HFF-Myc (cell line): Measurements from ENCODE around the gene RERE.

Experiments used
- DNase-seq: peaks from one replicate; pipeline ENCODE4 v3.0.0-alpha.2; 2011; ENCODE audit warnings: low read depth; ENCODE audit errors: extremely low read depth
- H3K4me3 ChIP-seq: replicated peaks from 2 replicates; pipeline ENCODE4 v1.5.1; 2011; ENCODE audit warnings: low read depth, mild to moderate bottlenecking, control low read depth, low read length
- CTCF ChIP-seq: IDR thresholded peaks from 2 replicates; pipeline ENCODE4 v1.5.1; 2012; ENCODE audit warnings: mild to moderate bottlenecking, low read depth, low read length, control low read depth; ENCODE audit errors: missing control alignments

The RERE gene

GRCh38 chr1:8328271-8328670 is 489.2 kb downstream of the RERE start:
- H3K4me3 ChIP-seq, result no peak overlapping the region
- no peak for TF ChIP-seq CTCF
- no peak for DNase-seq

GRCh38 chr1:8326265-8326664 is 491.2 kb downstream of the RERE start:
- DNase-seq, result no peak
- no peak overlapping the region for H3K4me3 ChIP-seq
- no peak for TF ChIP-seq CTCF

GRCh38 chr1:8325771-8326170 is 491.7 kb downstream of the RERE start:
- H3K4me3 ChIP-seq, result no peak overlapping the region
- TF ChIP-seq CTCF, result no peak
- DNase-seq, result no peak

GRCh38 chr1:8324176-8324810 is 493.1 kb downstream of the RERE start:
- no peak overlapping the region for H3K4me3 ChIP-seq
- TF ChIP-seq CTCF, result no peak
- no peak for DNase-seq

- H3K4me3 ChIP-seq, result no peak overlapping the region
- DNase-seq, result no peak
- no peak for TF ChIP-seq CTCF
These were observed 493.7 kb downstream of the RERE start for GRCh38 chr1:8323706-8324105.

- H3K4me3 ChIP-seq, result no peak overlapping the region
- no peak for DNase-seq
- no peak for TF ChIP-seq CTCF
These were observed 495.8 kb downstream of the RERE start for GRCh38 chr1:8321612-8322011.

GRCh38 chr1:8318436-8318835 is 499.0 kb downstream of the RERE start:
- peak overlapping the region; percentile 45 for H3K4me3 ChIP-seq
- DNase-seq, result no peak
- no peak for TF ChIP-seq CTCF
